Left renal pelvis (tissue), 4 donors: Measurements from ENCODE around the gene MYOD1. TPM values are rescaled to one million over a fixed set of nuclear protein-coding genes. Genes with fewer than 3 reads are reported as not detected.

Experiments used
- DNase-seq, 4 donors: peaks; one replicate each; pipeline ENCODE4 v3.0.0-alpha.2; 2013; ENCODE audit warnings: low read depth in 4 of 4, low spot score in 3 of 4
- polyA plus RNA-seq, 4 donors: library from polyadenylated mRNA; unstranded; fragments of 120-200 nt; gene quantifications; one replicate each; pipeline ENCODE4 v1.2.1, GENCODE V29; 2013; ENCODE audit not compliant: insufficient read length in 4 of 4

The MYOD1 gene
- polyA plus RNA-seq, 4 donors, result not detected

DNA sequence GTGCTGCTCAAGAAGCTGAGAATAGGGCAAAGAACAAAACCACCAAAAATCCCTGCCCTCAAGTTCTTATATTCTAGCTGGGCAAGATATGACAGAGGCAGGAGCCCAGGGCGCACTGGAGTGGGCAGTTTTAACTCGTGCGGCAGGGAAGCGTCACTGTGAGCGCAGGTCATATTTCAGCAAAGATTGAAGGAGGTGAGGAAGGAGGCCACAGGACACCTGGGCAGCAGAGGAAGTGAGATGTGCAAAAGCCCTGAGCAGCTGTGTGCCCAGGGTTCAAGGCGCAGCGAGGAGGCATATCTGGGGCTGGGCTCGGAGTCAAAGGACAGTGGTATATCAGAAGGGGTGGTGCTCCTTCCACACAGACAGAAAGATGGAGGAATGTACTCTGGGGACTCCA, 28.7 kb downstream of the MYOD1 start:
- DNase-seq, result no peak

DNA sequence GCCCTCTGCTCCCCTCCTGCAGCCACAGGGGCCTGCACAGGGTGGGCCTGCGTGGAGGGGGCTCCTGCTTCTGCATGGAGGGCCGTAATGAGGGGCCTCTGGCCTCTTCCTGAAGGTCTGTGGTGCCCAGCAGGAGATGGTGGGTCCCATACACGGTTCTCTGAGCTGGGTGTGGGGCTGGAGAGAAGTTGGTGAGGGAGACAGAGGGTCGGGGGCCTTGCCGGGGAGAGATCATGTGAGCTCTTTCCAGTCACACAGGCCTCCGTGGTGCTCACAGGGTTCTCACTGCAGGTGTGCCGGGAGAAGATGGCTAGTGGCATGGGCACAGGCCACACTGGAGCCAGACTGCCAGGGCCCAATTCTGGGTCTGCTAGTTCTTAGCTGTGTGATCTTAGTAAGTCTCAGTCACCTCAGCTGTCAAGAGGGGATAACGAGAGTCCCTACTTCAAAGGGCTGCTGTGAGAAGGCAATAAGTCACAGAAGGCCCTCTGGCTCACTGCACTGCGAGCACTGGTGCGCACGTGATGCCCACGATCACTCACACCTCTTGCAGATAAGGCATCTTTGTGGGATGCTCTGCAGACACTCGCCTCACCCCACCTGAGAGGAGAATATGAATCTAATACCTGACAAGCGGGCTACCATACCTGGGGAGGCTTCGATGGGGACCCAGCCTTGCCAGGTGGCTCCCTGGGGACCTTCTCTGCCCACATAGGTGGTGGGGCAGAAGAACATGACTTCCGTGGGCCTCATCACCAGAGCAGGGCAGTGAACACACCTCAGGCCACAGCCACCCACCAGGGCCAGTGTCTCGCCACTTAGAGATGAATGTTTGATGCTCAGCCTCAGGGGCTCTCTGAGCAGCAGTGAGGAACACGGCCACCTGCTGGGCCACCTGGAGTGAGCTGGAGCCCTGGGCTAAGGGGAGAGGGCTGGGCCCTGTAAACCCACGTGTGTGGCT, 29.7 kb downstream of the MYOD1 start:
- no peak for DNase-seq

DNA sequence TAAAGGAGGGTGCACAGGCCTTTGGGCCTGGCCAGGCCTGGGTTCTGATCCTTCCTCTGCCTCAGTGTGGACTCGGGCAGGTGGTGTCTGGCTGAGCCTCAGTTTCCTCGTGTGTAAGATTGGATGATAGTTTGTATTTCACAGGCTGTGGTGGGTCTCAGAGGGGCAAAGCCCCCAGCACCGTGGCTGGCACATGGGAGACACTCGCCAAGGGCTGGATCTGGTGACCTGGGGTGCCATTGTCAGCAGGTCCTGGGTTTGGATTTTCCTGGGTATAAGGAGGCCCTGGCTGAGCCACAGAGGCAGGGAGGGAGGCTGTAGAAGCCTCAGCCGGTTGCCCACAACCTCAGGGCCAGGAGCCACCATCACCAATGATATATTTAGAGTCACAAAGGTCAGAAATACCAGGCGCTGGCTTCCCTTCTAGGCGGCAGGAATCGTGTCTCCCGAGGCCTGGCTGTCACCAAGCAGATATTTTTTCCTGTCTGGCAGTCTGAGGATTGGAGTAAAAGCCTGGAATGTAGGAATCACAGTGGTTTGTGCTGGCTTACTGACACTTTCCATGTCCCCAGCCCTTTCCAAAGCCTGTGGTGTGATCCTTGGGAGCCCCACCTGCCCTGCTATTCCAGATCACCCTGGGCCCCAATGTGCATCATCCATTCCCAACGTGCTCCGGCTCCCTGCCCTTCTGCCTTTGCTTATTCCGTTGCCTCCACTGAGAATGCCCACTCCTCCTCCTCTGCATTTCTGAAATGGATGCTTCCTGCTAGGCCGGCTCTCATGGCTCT, 30.8 kb downstream of the MYOD1 start:
- no peak for DNase-seq

DNA sequence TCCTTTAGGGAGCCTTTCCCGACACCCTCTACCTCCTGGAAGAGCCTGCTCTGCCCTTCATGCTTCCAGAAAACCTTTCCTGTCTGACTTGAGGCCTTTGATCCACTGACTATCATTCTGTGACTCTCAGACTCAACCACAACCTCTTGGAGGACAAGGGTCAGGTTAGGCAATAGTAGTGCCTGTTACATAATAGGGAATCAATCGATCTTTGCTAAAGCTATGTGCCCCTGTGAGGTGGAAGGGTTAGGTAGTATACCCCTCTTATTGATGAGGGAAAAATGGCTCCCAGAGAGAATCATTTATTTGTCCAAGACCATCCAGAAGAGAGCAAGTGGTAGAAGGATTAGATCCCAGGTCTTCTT, 31.4 kb downstream of the MYOD1 start:
- DNase-seq, result no peak

DNA sequence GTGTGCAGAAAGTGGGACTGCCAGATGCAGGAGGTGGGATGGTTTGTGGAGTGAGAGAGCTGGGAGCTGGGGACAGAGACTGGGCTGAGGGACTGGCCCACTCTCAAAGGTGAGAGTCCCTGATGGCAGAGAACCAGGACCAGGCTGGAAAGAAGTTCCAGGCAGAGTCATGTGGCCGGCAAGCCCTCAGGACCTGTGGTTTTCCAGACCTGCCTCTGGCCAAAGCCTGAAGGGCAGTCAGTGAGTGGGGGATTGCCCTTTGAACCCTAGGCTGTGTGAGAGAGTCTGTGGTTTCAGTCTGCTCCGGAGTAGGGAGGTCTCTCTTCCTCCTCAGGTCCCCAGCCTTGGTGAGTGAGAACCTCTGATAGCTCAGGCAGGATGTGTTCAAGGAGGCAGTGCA, 32.2 kb downstream of the MYOD1 start:
- DNase-seq, result no peak

DNA sequence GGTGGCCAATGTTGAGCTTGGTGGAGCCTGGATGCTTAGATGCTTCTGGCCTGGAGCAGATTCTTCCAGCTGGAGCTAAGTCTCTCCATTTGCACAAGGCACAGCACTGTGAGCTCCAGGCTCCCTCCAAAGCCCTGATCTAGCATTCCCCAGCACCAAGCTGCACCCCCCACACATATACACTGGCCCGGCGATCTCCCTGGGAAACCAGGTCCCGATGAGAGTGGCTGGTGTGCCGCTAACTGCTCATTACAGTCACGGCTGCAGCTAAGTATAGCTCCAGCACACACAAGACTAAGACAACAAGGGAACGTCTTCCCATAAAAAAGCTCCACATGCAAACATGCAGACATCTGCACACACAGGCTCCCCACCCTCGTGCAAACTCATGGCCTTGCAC, 32.8 kb downstream of the MYOD1 start:
- no peak for DNase-seq

DNA sequence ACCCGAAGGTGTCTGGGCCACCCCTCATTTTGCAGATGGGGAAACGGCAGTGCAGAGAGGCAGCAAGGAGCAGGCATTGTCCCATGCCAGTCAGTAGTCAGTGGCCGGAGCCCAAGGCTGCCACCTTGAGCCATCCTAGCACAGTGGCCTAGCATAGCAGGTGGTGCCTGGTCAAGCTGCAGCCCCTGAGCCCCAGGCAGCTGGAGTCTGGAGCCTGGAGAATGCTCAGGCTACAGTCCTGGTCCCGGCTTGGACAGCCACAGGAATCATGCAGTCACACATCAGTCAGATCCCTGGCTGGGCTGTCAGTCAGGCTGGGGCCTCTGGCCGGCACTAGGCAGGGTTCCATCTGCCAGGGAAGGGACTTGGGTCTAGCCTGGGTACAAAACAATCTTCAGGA, 33.8 kb downstream of the MYOD1 start:
- DNase-seq, result no peak

DNA sequence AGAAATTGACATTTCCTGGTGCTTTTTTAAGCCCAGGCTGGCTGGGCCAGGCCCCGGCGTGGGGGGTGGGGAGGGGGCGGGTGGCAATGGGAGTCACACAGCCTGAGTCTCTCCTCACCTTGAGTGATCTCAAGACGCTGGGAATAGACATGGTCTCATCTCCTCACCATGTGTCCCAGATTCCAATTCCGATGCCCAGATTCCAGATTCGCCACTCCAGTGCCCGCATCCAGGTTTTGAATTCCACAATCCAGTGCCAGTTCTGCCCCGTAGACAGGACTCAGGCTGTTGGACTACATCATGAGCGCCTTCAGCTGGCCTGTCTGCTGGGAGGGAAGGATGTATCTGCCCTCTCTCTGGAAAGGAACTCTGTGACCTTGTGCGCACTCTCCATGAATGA, 34.3 kb downstream of the MYOD1 start:
- no peak for DNase-seq

DNA sequence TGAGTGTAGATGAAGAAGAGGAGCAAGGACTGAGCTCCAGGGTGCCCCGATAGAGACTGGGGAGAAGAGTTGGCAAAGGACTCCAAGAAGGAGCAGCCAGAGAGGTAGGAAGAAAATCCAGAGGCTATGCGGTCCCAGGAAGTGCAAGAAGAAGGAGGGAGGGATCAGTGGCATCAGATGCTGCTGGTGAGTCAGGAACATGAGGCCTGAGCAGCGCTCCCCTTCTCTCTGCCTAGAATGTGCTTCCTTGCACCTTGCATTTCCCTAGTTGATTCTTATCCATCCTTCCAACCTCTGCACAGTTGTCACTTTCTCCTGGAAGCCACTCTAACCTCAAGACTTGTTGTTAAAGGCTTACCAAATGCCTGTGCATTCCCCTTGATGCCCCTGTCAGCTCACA, 36.5 kb downstream of the MYOD1 start:
- DNase-seq, result no peak

DNA sequence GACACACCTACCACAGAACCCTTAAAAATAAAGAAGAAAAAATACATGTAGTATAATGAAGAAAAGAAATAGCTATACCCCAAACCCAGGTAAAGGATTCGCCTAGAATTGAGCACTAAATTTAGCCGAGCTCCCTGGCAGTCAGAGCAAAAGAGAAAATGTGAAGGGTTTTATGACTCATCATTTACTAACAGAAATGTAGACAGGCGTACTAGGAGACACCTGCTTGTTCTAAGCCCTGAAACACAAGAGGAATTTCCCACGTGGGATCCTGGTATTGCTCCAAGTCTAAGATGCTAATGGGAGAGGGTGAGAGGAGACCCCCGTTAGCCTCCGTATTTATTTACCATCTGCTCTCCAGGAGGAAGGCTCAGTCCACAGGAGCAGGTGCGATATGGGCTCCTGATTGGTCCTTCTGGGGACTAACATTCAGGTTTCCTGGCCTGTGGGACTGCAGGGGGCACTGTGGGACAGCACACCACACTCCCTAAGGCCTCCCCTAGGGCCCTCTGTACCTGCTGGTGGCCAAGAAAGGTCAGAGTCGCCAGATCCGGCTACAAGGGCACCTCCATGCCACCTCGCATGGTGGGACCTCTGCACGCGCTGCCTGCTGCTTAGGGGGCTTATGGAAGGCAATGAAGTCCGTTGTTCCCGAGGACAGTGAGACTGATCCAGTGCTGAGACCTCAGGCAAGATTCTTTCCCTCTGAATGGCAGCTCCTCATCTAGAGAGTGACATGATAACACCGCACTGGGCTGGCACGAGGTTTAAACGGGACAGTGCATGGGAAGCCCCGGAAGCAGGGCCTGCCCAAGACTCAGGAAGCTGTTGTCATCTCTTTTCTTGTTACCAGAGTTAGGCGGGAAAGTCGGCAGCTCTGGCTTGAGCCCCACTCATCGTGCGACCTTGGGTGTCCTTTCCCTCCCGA, 41.0 kb downstream of the MYOD1 start:
- DNase-seq, result no peak

DNA sequence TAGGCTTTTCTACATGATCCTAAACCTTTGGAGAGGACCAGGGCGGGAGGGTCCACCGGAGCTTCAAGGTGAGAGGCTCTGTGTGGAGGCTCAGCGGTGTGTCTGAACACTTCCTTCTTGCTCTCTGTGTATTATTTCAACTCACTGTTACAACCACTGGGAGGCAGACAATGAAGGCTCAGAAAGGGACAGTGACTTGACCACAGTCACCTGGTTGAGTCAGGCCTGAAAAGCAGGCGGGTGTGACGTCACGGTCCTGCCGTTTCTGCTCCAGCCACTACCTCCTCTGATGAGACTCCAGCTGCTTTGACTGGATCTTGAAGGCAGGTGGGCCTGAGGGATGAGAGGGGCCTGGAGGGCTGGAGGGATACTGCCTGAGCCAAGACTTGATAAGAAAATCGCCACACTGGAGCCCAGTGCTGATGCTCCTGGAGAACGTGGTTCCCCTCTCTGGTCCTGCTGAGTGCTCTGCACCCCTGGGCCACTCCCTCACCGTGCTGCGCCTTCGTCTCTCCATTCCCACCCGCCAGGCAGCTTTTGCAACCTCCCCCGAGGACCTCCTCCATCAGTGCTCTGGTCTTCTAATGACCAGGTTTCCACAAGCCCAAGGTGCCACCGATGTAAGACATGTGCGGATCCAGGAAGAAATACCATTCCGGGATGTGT, 43.1 kb downstream of the MYOD1 start:
- DNase-seq, result no peak

DNA sequence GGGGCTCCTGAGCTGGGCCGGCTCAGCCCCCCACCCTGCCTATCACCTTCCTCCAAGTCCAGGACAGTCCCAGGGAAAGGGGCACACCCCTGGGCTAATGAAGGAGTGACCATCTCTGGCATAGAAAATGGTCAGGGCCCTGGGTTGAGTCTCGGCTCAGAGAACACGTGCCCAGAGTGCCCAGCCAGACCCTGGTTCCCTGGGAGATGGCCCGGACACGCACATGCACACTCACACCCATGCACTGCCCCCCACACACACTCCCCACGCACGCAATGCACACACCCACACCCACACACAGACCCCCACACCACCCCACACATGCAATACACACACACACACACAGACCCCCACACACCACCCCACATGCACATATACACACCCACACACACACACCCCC, 43.9 kb downstream of the MYOD1 start:
- DNase-seq, result no peak

DNA sequence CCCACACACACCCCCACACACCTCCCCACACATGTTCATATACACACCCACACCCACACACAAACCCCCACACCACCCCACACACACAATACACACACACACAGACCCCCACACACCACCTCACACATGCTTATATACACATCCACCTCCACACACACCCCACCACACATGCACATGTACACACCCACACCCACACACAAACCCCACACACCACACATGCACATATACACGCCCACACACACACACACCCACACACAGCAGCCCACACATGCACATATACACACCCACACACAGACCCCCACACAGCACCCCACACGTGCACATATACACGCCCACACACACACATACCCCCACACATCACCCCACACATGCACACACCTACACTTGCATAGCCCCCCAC, 44.3 kb downstream of the MYOD1 start:
- no peak for DNase-seq

DNA sequence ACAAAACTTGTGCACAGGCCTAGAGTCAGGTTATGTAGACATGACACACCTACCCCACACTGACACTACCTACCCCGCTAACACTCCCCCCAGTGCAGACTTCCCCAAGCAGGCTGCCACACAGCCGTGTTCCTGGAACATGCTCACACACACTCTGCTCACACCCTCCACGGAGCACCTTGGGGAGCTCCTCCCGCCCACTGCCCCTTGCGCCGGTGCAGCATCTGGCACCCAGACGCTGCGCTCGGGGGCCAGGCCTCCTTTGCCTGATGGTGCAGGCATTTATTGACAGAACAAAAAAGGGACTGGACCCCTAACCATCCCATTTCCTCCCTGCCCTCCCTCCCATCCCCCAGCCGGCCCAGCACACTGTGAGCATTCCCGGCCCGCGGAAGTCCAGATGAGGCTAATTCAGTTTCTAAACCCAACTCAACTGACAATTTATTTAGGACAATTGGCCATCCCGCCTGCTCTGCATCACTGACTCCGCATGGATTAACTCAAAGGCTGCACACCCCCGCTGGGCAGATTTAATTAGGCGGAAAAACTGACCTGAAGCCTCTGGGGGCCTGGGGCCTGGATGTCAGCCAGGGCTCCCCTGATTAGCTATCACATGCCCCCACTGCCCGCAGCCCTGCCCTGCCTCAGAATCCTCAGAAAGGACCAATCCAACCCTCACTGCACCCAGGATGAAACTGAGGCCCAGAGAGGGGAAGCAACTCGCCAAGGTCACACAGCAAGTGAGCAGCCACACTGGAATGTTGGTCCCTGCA, 45.3 kb downstream of the MYOD1 start:
- DNase-seq, result no peak

DNA sequence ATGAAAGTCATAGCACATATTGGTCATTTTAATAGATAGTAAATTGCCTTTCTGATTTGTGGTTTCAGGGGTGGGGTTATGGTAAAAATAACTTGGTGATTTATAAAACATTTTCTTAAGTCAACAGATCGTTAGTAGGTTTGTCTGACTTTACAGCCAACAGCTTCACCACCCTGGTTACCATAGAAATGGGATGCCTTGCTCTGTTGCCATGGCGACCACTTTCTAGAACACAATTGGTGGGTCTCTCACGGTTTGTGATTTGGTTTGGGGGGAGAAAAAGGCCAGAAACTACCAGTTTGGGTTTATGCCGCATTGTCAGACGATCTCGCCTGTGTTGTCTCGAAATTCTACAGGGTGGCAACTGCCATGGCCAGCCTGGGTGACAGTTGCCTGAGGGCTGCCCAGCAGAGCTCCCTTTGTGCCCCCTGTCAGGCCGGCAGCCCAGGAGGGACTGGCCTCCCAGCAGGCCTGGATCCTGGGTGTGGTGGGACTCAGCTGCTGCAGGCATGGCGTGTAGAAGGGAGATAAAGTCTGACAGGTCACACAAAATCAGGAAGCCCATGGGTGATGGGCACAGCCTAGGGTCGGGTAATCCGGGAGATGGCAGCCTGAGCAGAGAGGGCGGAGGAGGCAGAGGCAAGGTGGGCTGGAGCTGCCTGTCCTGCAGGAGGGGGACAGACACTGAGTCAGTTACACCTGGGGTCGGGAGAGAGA, 46.1 kb downstream of the MYOD1 start:
- no peak for DNase-seq

DNA sequence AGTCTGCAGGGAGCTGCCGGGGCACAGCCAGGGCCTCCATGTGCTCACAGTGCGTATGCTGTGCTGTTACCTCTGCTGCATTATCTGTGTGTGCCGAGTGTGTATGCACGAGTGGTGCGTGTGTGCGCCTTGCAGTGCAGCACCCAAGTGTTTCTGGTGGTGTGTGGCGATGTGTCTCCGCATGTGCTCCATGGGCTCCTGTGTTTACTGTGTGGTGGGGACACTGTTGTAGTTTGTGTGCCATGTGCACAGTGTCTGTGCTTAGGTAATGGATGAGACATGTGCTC, 46.6 kb downstream of the MYOD1 start:
- DNase-seq, result no peak

DNA sequence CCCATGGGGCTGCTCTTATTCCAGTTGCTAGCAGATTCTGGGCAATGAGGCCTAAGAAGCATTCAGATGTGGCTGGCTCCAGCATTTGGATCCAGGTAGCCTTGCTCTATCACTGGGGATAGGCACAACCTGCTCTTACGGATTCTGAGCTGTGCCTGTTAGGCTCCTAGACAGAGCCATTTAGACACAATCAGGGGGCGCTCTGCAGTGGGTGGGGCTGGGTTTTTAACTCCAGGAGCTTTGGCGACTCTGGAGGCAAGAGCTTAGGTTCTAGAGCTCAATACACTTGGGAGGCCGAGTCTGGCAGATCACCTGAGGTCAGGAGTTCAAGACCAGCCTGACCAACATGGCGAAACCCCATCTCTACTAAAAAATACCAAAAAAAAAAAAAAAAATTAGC, 47.2 kb downstream of the MYOD1 start:
- no peak for DNase-seq

DNA sequence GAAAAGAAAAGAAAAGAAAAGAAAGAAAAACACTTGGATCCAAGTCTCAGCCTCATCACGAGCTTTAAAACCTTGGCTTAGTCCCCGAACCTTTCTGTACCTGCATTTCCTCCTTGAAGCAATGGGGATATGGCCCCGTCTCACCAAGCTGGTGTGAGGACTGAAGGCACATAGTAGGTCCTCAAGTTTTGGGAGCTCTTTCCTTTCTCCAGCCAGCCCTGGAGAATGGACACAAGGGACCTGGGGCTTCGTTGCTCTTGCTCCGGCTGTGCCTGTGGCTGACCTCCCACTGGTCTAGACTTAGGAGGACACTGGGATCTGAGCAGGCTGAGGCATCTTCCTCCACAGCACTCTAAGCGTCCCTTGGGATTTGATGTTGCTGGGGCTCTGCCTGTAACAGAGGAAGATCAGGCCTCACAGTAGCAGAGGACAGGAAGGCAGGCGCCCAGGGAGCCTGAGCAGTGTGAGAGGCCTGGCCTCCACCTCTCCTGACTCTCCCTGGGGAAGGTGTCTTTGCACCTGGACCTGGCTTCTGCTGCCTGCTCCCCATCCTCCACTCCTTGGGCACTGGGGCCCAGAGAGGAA, 48.0 kb downstream of the MYOD1 start:
- DNase-seq, result no peak

DNA sequence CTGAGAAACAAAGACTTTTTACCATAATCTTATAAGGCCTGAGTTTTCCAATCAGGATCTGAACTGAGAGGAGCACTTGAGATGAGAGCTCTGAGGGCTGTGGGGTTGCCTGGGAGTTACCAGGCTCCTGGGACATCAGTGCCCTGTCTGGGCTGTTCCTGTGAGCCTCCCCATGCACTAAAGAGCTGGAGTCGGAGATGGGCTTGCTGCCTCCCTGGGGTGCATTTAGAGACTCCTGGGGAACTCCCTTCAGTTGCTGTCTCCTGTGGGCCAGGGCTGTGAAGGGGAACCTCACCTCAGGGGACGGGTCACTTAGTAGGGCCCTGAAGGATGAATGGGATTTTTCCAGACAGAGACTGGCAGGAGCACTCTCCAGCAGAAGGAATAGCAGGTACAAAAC, 48.5 kb downstream of the MYOD1 start:
- DNase-seq, result no peak
